Small intestine (tissue), 4 donors: ENCODE data around the gene STOML1. TPM values are rescaled to one million over a fixed set of nuclear protein-coding genes. Genes with fewer than 3 reads are reported as not detected.

Experiments used
- polyA plus RNA-seq, 4 donors: library from polyadenylated mRNA; stranded (reverse) in 3 of 4; unstranded in 1 of 4; fragments of 200-250 nt in 3 of 4; fragments of 120-200 nt in 1 of 4; gene quantifications; one replicate each; pipeline versions ENCODE4 v1.2.1 to v1.2.3, GENCODE V29; 2013
- donor health status: healthy with polysubstance abuse.
- donor health status: Bipolar disorder and iron deficiency.
- donor health status: healthy.

Gene STOML1
- polyA plus RNA-seq, 4 donors: 7.8 to 22.1 (median 8.7) TPM

Other genes with a start within 250 kb of the STOML1 start
- gene INSYN1, start 238.9 kb downstream of the STOML1 start, polyA plus RNA-seq: 1 to 10 TPM in 3 of 4 donors, not detected in 1; 1.9 to 2.2 (median 1.9) TPM
- not detected for gene TBC1D21, start 118.7 kb downstream of the STOML1 start, polyA plus RNA-seq
- gene LOXL1, start 65.8 kb downstream of the STOML1 start, polyA plus RNA-seq: 1 to 10 TPM; 2.2 to 7.2 (median 4.9) TPM
- 10 to 100 TPM; 16.5 to 31.1 (median 26.1) TPM for gene PML, start 2.4 kb upstream of the STOML1 start, polyA plus RNA-seq
- gene GOLGA6A, start 90.3 kb upstream of the STOML1 start, polyA plus RNA-seq: under 1 TPM in 2 of 4 donors, not detected in 2; 0.01 to 0.12 TPM
- 1 to 10 TPM in 2 of 4 donors, under 1 TPM in 1, not detected in 1; 0.54 to 5.7 (median 1.1) TPM for gene ISLR2, start 138.3 kb upstream of the STOML1 start, polyA plus RNA-seq
- gene ISLR, start 181.4 kb upstream of the STOML1 start, polyA plus RNA-seq: 10 to 100 TPM in 2 of 4 donors, 1 to 10 TPM in 1, under 1 TPM in 1; 0.45 to 10.5 (median 5.6) TPM
- gene STRA6, start 210.5 kb upstream of the STOML1 start, polyA plus RNA-seq: 1 to 10 TPM in 1 of 4 donors, under 1 TPM in 1, not detected in 2; 0.27 to 8.4 TPM
- gene CCDC33, start 244.0 kb upstream of the STOML1 start, polyA plus RNA-seq: 1 to 10 TPM in 1 of 4 donors, under 1 TPM in 1, not detected in 2; 0.01 to 1.1 TPM